GM21576 (cell line): Measurements from ENCODE around the gene ALOXE3.

Experiments
- ATAC-seq: cut with Tn5 transposase; IDR thresholded peaks from one replicate; pipeline ENCODE4 v1.9.1; 2021; ENCODE audit warnings: mild to moderate bottlenecking, moderate library complexity; ENCODE audit not compliant: unreplicated experiment

ALOXE3 gene

DNA sequence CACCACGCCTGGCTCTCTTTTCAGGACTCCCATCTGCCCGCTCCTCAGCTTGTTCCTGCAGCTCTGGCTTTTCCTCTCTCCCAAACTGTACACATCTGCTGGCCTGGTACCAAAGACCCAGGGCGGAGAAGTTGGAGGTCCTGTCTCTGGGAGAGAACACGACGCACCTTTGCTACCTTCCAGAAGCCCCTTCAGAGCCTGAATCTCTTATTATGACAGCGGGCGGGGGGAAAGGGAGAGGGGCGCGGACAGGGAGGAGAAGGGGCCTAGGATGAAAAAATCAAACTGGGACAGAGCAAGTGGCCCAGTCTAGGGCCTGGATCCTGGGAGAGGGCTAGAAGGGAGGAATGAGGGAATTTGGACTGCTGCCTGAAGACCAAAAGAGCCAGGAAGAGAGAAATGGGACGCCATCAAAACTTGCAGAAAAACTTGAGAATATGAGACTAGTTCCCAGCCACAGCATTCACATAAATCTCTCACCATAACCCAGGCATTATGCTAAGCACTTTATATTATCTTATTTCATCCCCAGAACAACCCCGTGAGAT lies 36.4 kb upstream of the ALOXE3 start:
- ATAC-seq, result no peak

DNA sequence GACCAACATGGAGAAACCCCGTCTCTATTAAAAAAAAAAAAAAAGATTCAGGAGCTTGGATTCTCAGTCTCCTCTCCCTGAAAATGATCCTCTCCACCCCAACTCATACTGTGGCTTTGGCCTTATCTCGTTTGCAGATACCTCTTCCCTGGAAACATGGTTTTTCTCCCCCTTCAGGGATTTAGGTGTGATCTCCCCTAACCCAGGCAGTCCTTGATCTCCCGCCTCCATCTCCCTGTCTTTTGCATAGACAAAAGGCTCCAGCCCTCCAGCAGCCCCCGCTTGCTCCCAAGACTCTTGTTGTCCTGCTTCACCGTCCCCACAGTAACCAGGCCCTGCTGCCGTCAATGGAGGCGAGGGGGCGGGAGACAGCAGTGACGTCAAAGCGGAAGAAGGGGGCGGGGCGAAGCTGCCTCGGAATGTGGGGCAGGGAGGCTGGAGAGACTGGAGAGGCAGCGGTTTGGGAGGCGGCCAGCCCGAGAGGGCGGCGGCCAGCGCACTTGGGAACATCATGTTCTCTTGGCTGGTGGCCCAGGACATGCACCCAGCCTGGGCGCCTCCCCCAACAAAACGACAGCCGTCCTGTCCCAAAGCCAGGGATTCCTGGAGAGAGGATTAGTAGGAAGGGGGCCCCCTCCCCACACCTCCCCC lies 35.8 kb upstream of the ALOXE3 start:
- ATAC-seq, result no peak

DNA sequence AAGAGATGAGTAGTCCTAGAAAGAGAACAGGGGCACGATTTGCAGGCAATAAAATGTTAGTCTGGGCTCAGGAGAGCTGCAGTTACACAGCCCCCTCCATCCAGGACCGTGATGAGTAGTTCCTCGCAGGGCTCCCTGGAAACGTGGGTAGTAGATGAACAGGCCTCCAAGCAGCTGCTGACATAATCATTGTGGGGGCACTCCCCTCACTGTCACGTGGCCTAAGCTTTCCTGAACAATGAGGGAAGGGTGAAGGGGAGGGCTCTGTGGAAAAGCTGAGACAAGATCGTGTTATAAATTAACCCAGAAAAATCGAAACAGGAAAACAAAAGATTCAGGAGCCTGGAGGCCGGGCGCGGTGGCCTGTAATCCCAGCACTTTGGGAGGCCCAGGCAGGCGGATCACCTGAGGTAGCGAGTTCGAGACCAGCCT lies 35.2 kb upstream of the ALOXE3 start:
- ATAC-seq, result no peak

DNA sequence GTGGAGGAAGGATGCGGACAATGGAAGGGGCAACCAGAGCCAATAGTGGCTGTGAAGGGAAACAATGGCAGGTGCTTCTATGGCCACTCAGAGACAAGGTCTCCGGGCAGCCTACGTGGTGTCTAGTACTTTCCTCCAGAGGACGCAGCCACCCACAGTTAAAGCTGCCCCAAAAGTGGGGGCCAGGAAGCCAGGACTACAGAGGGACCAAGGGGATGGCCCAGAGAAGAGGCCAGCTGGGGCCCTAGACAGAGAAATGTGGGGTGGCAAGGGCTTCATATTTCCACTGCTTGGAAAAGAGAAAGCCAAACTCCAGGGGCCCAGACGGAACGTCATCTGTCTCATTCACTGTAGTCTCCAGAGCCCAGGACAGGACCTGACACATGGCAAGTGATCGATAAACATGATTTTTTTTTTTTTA lies 34.7 kb upstream of the ALOXE3 start:
- no peak for ATAC-seq

DNA sequence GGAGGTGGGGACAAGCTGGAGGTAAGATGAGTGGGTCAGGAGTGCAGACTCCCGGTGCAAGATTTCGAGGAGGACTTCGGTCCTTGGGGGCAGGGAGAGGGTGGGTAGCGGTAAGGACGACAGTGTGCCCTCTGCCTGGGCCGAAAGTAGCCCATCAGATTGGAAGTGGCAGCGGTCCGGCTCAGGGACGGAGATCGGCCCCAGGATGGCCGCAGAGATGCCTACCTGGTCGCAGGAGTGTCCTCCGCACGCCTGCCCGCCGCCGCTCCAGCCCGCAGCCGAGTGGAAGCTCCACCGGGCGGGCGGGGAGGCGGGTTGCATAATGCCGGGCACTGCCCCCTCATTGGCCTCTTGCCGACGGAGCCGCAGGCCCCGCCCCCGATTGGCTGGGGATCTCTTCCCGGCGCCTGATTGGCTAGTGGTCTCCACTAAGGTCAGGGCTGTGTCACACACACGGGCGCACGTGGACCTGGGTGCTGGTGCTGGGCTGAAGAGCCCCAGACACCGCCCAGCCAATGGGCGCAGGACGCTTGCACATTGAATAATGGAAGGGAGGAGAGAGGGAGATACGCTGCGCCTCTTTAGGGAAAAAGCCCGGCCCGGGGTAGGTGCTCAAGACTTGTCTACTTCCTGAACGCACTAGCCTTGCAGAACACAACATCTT lies 33.9 kb upstream of the ALOXE3 start, which contains the start of gene PER1:
Gene PER1 (minus strand): TSS at position 293 of the 664 bp plus-strand sequence. CDS start 1,698 bp downstream, outside the sequence.
- peak; percentile 22 for ATAC-seq

DNA sequence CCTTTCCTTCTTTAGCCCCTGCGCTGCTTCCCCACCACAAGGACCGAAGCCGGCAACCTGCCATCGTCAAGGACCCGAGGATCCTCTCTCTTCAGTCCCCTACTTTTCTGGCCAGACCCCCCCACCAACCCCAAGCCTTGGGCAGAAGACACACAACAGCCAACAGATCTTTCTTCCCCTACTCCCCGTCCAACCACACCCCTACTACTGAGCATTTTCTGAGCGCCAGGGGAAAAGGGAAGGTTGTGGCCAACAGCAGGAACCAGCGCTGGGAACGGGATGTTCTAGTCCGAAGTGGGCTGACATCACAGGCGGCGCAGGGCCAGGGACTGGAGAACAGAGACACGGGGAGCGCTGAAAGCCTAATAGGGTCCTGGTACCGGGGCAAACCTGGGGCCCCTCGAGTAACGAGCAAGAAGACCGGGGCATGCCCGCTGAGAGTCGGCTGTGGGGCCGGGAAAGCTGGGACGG lies 33.4 kb upstream of the ALOXE3 start:
- no peak for ATAC-seq

DNA sequence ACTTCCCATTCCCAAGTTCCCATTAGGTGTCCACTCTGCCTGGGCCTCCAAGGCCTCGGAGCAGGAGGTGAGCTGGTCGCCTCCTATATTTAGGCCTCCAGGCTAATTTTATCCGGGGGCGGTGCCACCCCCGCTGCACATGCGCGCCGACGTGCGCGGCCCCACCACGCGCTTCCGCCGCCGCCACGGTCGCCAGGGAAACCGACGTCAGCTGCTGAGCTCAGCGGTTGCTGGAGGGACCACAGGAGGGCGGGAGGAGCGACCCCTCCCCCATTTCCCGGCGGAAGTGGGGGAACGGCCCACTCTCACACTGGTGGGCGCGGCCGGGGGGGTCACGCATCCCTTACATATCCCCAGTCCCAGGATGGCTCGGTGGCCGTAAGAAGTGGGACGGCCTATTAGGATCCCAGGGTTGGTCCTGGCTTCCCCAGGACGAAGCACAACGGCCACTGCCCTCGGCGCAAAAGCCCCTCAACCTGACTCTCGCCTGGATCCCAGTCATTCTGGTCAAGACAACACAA lies 32.9 kb upstream of the ALOXE3 start:
- ATAC-seq, result peak; percentile 37

DNA sequence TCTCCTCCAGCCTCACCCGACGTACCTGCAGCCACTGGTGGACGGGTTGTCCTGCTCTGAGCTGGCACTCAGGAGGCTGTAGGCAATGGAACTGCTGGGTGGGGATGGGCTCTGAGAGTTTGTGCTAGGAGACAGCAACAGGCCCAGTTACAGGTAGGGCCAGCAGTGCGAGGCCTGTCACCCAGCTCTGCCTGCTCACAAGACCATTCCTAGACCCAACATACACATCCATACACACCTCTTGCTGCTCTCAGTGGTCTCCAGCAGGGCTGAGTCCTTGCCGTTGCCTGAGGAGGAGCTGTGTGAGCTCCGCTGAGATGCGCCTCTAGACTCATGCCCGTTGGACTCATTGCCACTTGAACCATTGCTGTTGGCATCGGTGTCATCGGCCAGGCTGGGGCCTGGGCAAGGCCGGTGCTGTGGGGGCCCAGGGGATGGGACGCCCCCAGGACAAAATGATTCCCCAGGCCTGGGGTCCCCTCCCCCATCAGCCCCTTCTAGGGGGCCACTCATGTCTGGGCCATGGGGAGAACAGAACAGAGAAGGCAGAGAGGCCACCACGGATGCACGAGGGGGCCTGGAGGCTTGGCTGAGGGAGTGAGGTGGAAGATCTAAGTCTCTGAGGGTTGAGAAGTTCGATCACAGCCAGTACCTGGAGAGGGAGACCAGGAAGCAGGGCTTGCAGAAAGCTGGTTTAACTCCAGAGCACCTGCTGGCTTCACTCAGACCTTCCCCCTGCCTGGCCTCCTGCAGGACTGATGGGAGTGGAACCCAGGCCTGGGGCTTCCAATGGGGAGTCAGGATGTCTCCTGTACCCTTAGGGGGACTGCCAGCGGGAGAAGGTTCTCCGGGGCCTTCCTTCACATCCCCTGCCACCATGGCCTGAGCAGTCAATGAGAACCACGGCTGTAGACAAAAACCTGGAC lies 32.1 kb upstream of the ALOXE3 start:
- no peak for ATAC-seq

DNA sequence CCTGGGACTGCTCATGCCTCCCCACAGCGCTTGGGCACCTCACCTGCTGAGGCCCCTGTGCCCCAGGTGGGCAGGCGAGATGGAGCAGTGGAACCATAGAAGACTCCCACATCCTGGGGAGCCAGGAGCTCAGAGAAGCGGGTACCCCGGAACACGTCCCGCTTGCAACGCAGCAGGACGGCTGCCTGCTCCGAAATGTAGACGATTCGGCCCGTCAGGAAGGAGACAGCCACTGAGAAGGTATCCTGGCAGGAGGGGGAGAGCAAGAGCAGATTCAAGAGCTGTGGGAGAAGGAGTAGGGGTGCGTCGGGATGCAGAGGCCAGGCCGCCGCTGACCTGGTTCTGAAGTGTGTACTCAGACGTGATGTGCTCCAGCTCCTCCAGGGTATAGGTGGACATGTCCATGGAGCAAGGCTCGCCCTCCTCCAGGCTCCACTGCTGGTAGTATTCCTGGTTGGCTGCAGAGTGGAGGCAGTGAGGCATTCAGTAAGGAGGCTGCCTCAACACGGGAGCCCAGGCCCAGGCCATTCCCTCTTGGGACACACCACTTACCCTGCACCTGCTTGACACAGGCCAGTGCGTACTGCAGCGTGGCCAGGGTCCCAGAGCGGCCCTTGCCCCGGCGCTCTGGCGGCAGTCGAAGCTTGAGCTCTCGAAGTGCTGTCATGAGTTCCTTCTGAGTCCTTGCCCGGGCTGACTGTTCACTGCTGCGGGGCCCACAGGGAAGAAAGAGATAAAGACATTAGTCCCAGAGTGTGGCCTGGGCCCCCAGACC lies 31.3 kb upstream of the ALOXE3 start:
- no peak for ATAC-seq

DNA sequence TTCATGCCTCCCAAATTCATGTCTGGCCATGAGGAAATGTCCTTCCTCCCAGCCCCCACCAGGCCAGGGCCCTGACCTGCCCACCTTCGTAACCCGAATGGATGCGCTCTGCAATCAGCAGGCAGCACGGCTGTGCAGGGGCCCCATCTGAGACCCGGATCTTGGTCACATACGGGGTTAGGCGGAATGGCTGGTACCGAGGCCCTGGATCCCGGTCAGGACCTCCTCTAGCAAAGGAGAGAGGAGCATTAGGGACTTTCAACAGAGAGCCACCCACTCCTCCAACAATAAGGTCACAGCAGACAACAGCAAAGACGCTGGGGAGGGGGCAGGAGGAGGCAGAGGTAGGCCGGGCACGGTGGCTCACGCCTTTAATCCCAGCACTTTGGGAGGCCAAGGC lies 30.2 kb upstream of the ALOXE3 start:
- ATAC-seq, result no peak

DNA sequence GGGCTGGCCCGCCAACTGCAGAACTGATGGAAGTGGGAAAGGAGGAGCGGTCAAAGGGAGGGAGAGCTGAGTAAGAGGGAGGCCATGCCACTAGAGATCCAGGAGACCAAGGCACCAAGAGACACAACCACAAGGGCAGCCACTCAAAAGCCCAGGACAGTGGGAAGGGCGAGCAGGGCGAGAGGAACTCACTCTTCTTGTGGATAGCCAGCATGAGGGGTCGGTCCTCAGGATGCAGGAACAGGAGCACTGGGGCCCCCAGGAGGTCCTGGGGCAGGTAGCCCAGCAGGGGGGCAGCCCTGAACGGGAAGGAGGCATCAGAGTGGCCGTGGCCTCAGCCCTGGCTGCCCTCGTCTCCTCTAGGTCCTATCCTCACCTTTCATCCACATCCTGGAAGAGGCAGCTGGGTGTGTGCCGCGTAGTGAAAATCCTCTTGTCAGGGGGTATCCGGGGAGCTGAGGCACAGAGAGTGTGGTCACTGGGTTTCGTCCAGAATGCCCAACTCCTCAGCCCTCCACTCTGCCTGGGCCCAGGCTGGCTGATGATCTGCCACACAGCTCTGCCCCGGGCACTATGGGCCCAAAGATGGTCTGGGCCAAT lies 29.6 kb upstream of the ALOXE3 start:
- no peak for ATAC-seq

DNA sequence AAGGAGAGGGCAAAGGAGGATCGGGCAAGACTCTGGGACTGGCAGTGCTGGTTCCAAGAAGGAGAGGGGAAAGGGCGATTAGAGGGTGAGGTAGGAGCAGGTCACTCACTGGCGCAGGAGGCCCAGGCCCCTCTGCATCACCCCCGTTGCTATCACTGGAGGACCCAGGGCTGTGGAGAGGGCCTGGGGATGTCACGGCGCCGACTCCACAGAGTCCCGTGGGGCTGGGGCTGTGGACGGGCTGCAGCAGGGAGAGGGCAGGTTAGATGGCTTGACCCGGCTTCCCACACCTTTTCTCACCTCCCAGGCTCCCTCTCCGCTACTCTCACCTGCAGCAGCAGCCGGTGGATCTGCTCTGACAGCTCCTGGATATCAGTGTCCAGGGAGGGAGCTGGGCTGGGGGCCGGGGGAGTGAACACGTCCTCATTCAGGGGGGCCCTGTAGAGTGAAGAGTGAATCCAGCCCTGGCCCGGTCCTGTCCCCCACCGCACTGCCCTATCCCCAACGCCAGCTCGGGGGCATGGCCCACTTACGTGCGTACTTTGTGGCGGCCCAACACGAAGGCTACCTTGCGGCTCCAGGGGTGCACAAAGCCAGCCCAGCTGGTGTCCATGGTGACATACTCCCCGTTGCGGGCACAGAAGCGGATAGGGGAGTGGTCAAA lies 29.0 kb upstream of the ALOXE3 start:
- ATAC-seq, result no peak

DNA sequence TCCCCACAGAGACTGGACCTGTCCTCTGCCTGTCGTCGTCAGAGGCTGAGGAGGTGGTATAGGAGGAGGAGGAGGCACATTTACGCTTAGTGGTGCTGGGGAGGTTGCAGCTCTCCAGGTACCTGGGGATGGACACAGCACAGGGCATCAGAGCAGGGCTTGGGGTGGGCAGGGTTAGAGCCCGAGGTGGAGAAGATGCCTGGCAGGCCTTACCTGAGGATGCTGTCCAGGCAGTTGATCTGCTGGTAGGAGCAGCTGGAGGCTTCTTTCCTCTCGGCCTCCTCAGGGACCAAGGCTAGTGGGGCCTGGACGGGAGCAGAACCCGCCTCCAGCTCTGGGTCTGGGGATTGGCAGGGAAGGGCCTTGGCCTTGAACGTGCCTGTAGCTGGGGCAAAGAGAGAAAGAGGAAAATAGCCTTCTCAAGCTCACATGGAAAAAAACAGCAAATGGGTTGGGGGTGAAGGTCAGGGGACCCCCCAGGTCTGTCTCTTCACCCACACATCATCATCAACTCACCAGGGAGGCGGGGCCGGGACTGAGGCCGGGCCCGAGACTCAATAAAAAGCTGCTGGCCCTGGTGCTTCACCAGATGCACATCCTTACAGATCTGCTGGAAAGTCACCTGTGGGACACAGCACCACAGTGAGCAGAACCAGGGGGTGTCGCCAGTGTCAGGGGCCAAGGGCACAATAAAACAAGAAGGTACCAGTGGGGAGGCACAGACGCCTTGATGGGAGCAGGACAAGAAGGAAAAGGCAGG lies 28.2 kb upstream of the ALOXE3 start:
- ATAC-seq, result no peak

DNA sequence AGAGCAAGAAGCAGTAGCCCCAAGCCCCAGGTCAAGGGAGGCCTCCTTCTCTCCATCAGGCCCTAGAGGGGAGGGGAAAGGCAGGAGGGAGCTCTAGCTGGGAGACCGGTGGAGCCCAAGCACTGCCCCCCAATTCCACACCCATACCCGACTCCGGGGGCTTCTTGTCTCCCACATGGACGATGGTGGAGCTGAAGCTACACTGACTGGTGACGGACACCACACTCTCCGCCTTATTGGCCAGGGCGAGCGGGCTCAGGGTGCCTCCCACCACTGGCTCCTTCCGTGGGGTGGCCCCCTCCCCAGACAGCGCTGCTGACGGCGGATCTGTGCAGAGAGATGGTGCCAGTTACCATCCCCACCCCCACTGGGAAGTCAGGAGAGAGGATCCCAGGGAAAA lies 27.5 kb upstream of the ALOXE3 start:
- no peak for ATAC-seq

DNA sequence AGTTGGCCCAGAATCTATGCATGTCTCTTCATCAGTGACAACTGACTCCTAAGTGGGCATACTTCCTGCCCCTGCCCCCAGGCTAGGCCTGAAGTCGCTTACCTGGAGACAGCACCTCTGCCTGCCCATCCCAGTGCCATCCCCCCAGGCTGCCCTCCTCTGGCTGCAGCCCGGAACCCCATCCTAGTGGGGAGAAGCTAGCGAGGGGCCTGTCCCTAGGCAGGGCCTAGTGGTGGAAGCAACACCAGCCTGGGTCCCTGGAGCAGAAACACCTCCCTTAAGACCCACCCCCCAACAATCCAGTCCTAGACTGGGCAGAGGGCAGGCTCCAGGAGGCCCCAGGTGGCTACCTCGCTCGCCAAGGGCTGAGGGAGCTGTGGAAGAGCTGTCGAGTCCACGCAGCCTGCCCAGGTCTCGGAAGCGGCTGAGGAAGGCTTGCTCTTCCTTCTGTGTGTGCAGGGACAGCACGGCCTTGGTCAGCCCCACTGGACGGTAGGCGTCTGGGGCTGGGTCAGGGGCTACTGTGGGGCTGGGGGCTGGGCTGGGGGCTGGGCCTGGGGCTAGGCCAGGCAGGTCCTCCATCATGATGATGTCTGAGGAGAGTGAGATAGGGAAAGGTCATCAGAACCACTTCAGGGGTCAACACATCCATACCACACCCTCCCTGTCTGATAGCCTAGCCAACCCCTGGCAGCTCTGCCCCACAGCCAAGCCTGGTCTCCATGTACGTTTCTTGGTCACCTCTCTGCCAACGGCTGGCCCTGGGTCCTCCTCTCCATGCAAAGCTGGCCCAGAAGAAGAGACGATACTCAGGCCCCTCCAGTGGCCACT lies 26.3 kb upstream of the ALOXE3 start:
- ATAC-seq, result no peak

DNA sequence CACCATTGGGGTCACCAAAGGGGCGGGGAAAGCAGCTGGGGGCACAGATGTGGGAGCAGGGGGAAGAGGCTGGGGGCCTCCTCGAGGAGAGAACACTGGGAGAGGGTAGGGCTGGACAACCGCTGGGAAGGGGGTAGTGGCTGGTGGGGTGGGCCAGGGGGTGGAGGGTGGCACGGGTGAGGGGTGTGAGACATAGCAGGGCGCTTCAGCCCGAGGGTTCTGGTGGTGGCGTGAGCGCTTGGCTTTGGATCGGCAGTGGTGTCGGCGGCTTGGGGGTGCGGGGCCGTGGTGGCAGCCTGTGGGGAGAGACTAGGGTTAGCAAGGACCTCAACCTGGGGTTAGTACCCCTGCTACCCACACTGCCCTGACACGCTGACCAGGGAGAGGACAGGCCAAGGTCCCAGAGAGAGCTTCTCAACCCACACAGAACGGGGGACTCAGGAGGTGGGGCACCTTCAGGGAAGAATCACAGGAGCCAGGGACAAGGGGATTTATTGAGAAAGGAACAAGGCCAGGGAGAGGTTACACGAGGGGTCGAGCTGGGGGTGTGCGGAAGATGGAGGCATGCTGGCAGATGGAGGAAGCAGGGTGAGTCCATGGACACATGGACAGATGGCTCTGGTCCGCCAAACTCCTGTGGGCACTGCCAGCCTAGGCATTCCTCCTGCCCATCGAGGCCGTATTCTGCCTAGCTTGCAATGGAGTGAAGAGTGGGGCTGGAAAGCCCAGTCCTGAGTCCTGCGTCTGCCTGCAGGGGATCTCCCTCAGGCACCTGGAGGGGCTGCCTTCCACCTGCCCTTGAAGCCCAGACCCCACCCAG lies 25.5 kb upstream of the ALOXE3 start:
- ATAC-seq, result no peak
